Astrocyte (in vitro differentiated cells and primary cell): ENCODE measurements around the gene RGS11. TPM values are rescaled to one million over a fixed set of nuclear protein-coding genes. Genes with fewer than 3 reads are reported as not detected.

Experiments
- DNase-seq: peaks from one replicate; pipeline ENCODE4 v3.0.0-alpha.2; 2010; ENCODE audit warnings: low read depth
- FAIRE-seq: peaks from 2 replicates; lab custom pipeline; 2011; peaks lifted over from hg19 to GRCh38; lab: Jason Lieb, UNC
- H2AFZ ChIP-seq: 2 replicates; pipeline ENCODE4 v1.6.0; 2012; ENCODE audit warnings: low read depth, low read length, inconsistent platforms
- H3K27ac ChIP-seq: 2 replicates; pipeline ENCODE4 v1.5.1; 2011; ENCODE audit warnings: low read depth, low read length, inconsistent platforms
- H3K27me3 ChIP-seq: 2 replicates; pipeline ENCODE4 v1.6.0; 2011; ENCODE audit warnings: low read length, inconsistent platforms; ENCODE audit not compliant: insufficient read depth
- H3K36me3 ChIP-seq: 2 replicates; pipeline ENCODE4 v1.5.1; 2011; ENCODE audit warnings: low read length, inconsistent platforms; ENCODE audit not compliant: insufficient read depth
- H3K4me1 ChIP-seq: 2 replicates; pipeline ENCODE4 v1.5.1; 2011; ENCODE audit warnings: low read length, inconsistent platforms; ENCODE audit not compliant: insufficient read depth
- H3K4me2 ChIP-seq: 2 replicates; pipeline ENCODE4 v1.6.0; 2012; ENCODE audit warnings: low read length, inconsistent platforms
- H3K4me3 ChIP-seq: 2 replicates; pipeline ENCODE4 v1.5.1; 2011; ENCODE audit warnings: low read depth, mild to moderate bottlenecking, low read length, inconsistent platforms; ENCODE audit not compliant: insufficient read depth
- H3K79me2 ChIP-seq: 2 replicates; pipeline ENCODE4 v1.6.0; 2012; ENCODE audit warnings: mild to moderate bottlenecking, low read length, inconsistent platforms; ENCODE audit not compliant: insufficient read depth
- H3K9ac ChIP-seq: 2 replicates; pipeline ENCODE4 v1.6.0; 2012; ENCODE audit warnings: mild to moderate bottlenecking, low read length, inconsistent platforms
- H3K9me3 ChIP-seq: 2 replicates; pipeline ENCODE4 v1.5.1; 2012; ENCODE audit warnings: low read depth, mild to moderate bottlenecking, low read length, inconsistent platforms; ENCODE audit not compliant: insufficient read depth
- H4K20me1 ChIP-seq: 2 replicates; pipeline ENCODE4 v1.6.0; 2012; ENCODE audit warnings: low read length, inconsistent platforms; ENCODE audit not compliant: insufficient read depth
- H3K27ac Mint-ChIP-seq: one replicate; pipeline ENCODE4 v1.8.0; 2021; ENCODE audit warnings: mild to moderate bottlenecking, mixed read lengths; ENCODE audit not compliant: unreplicated experiment
- H3K27me3 Mint-ChIP-seq: one replicate; pipeline ENCODE4 v1.8.0; 2021; ENCODE audit warnings: low read depth, mixed read lengths; ENCODE audit not compliant: unreplicated experiment
- H3K36me3 Mint-ChIP-seq: one replicate; pipeline ENCODE4 v1.8.0; 2021; ENCODE audit warnings: low read depth, mixed read lengths; ENCODE audit not compliant: unreplicated experiment
- H3K4me1 Mint-ChIP-seq: one replicate; pipeline ENCODE4 v1.8.0; 2021; ENCODE audit warnings: low read depth, mixed read lengths; ENCODE audit not compliant: unreplicated experiment
- H3K4me3 Mint-ChIP-seq: one replicate; pipeline ENCODE4 v1.8.0; 2021; ENCODE audit warnings: mild to moderate bottlenecking, moderate library complexity, mixed read lengths; ENCODE audit not compliant: unreplicated experiment
- H3K9me3 Mint-ChIP-seq: one replicate; pipeline ENCODE4 v1.8.0; 2021; ENCODE audit warnings: mild to moderate bottlenecking, mixed read lengths; ENCODE audit not compliant: unreplicated experiment
- EZH2 ChIP-seq: IDR thresholded peaks from 2 replicates; pipeline ENCODE4 v1.6.1; 2012; ENCODE audit warnings: mild to moderate bottlenecking, low read length, inconsistent platforms; ENCODE audit not compliant: insufficient read depth
- total RNA-seq: library from RNA; stranded (reverse); gene quantifications from 2 replicates; pipeline ENCODE4 v1.2.1, GENCODE V29; 2021
- TF ChIP-seq, protein P1 (sequence below): IDR thresholded peaks from 2 replicates; pipeline ENCODE4 v1.5.1; 2011; ENCODE audit warnings: low read depth, mild to moderate bottlenecking, inconsistent platforms, low read length, moderate library complexity; ENCODE audit not compliant: insufficient read depth

Gene RGS11
- total RNA-seq, 1 donor from 2014 or later = 2.7 TPM

GRCh38 chr16:262121-262745 is 13.5 kb downstream of the RGS11 start:
- Histone ChIP-seq H3K79me2 (no peaks in the 10 kb centered on the region), H3K4me3 (no peak overlapping the region), H3K9ac (no peak overlapping the region), H3K9me3 (no peaks in the 10 kb centered on the region), H3K27me3 (no peaks in the 10 kb centered on the region), H3K36me3 (no peaks in the 10 kb centered on the region), H3K4me1 (no peaks in the 10 kb centered on the region), H4K20me1 (no peaks in the 10 kb centered on the region), H3K27ac (no peak overlapping the region), H2AFZ (no peak overlapping the region), H3K4me2 (no peak overlapping the region)
- no peak overlapping the region for H3K4me3 Mint-ChIP-seq
- TF ChIP-seq EZH2 = no peak
- TF ChIP-seq, protein P1, sequence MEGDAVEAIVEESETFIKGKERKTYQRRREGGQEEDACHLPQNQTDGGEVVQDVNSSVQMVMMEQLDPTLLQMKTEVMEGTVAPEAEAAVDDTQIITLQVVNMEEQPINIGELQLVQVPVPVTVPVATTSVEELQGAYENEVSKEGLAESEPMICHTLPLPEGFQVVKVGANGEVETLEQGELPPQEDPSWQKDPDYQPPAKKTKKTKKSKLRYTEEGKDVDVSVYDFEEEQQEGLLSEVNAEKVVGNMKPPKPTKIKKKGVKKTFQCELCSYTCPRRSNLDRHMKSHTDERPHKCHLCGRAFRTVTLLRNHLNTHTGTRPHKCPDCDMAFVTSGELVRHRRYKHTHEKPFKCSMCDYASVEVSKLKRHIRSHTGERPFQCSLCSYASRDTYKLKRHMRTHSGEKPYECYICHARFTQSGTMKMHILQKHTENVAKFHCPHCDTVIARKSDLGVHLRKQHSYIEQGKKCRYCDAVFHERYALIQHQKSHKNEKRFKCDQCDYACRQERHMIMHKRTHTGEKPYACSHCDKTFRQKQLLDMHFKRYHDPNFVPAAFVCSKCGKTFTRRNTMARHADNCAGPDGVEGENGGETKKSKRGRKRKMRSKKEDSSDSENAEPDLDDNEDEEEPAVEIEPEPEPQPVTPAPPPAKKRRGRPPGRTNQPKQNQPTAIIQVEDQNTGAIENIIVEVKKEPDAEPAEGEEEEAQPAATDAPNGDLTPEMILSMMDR = no peak
- H3K27ac Mint-ChIP-seq = no peak overlapping the region
- H3K4me1 Mint-ChIP-seq = no peaks in the 10 kb centered on the region
- DNase-seq (no peak), FAIRE-seq (no peak)
- no peaks in the 10 kb centered on the region for H3K9me3 Mint-ChIP-seq
- H3K36me3 Mint-ChIP-seq = peaks cover 29% of the 10 kb centered on the region
- H3K27me3 Mint-ChIP-seq = no peaks in the 10 kb centered on the region

GRCh38 chr16:261031-261691 is 14.6 kb downstream of the RGS11 start:
- no peaks in the 10 kb centered on the region for H4K20me1 ChIP-seq
- no peak for TF ChIP-seq EZH2
- TF ChIP-seq, protein P1 = no peak
- FAIRE-seq (no peak), DNase-seq (no peak)
- Mint-ChIP-seq H3K4me3 (no peak overlapping the region), H3K27me3 (no peaks in the 10 kb centered on the region), H3K36me3 (peaks cover 29% of the 10 kb centered on the region), H3K27ac (no peak overlapping the region), H3K9me3 (no peaks in the 10 kb centered on the region), H3K4me1 (no peaks in the 10 kb centered on the region)
- H3K9ac ChIP-seq = no peak overlapping the region
- H3K79me2 ChIP-seq = no peaks in the 10 kb centered on the region
- H3K27ac ChIP-seq = no peak overlapping the region
- no peaks in the 10 kb centered on the region for H3K4me1 ChIP-seq
- H3K36me3 ChIP-seq = no peaks in the 10 kb centered on the region
- no peak overlapping the region for H3K4me2 ChIP-seq
- H3K4me3 ChIP-seq = no peak overlapping the region
- H2AFZ ChIP-seq = no peak overlapping the region
- no peaks in the 10 kb centered on the region for H3K27me3 ChIP-seq
- no peaks in the 10 kb centered on the region for H3K9me3 ChIP-seq

- Mint-ChIP-seq H3K36me3 (peaks cover 35% of the 10 kb centered on the region), H3K9me3 (no peaks in the 10 kb centered on the region), H3K27ac (no peak overlapping the region), H3K27me3 (no peaks in the 10 kb centered on the region), H3K4me1 (no peaks in the 10 kb centered on the region), H3K4me3 (no peak overlapping the region)
- Histone ChIP-seq H3K36me3 (peaks cover 2% of the 10 kb centered on the region), H3K9ac (no peak overlapping the region), H3K27me3 (no peaks in the 10 kb centered on the region), H3K79me2 (no peaks in the 10 kb centered on the region), H3K4me2 (no peak overlapping the region), H3K9me3 (no peaks in the 10 kb centered on the region), H3K4me1 (no peaks in the 10 kb centered on the region), H4K20me1 (no peaks in the 10 kb centered on the region), H3K4me3 (no peak overlapping the region), H2AFZ (no peak overlapping the region), H3K27ac (no peak overlapping the region)
- FAIRE-seq = no peak
- TF ChIP-seq, protein P1 = no peak
- no peak for TF ChIP-seq EZH2
- no peak for DNase-seq
Observed at GRCh38 chr16:260326-260725, 15.4 kb downstream of the RGS11 start.
